Embryonic facial prominence (tissue), 1 donor: ENCODE measurements around the gene BCL2L14.

ENCODE experiments used
- DNase-seq: peaks from one replicate; pipeline ENCODE4 v3.0.0-alpha.2; 2016; ENCODE audit errors: extremely low spot score

Gene BCL2L14, protein sequence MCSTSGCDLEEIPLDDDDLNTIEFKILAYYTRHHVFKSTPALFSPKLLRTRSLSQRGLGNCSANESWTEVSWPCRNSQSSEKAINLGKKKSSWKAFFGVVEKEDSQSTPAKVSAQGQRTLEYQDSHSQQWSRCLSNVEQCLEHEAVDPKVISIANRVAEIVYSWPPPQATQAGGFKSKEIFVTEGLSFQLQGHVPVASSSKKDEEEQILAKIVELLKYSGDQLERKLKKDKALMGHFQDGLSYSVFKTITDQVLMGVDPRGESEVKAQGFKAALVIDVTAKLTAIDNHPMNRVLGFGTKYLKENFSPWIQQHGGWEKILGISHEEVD

DNA sequence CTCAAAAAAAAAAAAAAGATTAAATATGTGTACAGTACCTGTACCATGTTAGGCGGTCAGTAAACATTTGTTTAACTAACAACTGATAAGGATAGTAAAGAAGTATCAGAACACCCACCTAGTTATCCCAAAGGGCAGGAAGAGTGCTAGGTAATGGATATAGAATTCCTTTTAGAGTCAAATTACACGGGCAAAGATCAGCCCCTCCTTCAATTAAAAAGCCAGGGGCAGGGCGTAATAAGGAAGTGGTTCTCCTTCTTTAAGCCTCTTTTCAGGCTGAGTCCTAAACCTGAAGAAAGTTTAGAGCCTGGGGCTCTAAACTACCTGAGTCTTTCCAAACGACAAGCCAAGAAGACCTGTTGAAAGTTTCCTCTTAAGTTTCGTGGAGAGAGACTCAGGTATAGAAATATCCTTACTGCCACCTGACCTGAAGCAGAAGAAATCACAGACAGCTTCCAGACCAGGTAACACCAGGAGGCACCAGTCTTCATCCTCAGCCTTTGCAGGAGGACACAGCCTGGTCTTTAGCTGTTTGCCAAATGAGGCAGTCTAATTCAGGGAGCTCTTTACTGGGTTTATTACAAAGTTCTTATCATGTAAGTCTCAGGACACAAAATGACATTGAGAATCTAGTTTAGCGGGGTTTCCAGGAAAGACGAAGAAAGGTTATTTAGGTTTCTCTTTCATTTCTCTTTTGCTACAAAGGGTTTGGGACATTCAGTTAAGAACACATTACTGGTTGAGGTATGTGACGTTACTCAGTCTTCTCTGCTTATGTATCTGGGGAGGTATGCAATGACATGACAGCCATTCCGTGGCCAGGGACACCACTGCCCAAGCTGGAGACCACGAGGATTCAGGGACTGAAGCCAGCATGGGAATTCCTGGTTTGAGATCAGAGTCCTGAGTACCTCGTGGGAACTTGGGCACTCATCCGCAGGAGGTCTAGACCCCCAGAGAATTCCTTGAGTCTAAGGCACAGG is at the start of gene BCL2L14:
BCL2L14 (plus strand) TSS at position 266 of the 983 bp plus-strand sequence. CDS start 8,367 bp downstream, outside the sequence.
- no peak for DNase-seq

DNA sequence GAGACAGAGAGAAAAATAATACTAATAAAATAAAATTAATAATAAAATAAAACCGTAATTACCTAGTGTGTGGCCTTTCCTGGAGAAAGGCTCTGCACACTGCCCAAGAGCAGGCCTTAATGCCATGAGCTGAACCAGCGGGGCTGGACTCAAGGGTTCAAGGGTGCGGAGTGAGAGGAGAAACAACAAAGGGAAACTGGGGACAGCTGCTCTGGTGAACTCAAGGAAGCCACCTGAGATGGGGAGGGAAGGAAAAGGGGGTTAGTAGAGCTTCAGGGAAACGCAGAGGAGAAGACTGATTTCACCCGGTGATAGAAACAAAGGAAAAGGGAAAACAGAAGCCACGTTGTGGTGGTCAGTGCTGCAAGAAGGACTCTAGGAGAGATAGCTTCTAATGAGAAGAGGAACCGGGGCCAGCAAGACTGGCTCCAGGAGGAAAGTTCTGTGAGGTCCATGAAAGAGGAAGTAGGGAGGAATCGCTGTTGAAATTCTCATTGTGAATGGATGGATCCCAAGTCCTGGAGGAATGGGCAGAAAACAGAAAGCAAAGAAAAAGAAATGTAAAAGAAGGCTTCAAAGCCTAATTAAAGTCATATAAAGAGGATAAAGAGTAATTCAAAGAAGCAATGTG is 48.3 kb upstream of the BCL2L14 start:
- DNase-seq: no peak

DNA sequence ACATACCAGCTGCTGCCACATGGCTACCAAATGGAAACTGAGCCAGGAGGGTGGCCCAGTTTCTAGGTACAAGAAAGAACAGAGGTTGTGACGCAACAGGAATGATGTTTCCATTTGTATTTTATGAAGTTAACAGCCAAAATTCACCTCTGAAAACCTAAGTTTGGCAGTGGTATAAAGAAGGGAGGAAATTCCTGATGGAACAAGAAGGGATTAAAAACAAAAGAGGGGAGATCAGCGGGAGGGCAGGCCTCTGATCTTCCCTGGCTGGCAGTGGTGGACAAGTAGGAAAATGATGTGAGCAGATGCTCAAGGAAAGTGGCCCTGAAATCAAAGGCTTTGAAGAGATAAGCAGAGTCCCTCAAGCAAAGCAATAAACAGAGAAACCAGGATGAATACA is 47.3 kb upstream of the BCL2L14 start:
- no peak for DNase-seq

DNA sequence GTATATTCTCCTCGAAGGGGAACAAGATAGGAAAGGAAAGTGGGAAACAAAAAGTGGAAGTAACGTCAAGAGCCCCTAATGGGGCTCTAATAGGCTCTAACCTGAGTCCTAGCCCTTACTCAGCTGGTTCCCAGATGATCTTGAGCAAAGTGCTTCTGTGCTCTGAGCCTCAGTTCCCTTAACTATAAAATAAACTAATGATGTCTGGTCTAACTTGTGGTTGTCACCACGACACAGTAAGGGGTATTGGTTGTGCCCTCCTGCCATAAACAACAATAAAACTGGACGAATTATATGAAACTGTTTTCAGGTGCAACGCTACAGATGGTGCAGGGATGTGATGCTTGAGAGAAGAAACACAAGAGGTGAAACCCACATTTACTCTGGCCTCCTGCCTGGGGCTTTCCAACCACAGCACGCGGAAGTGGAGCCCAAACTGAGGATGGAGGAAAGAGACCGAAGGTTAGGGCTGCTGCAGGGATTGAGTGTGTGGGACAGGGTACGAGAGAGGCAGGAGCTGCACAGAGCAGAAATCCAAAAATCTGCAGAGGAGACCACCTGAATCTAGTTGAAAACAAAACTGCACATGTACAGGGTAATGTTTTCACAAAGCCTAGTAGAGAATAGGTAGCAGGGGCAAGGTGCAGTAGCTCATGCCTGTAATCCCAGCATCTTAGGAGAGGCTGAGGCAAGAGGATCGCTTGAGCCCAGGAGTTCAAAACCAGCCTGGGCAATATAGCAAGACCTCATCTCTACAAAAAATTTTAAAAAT is 45.6 kb upstream of the BCL2L14 start:
- no peak for DNase-seq

DNA sequence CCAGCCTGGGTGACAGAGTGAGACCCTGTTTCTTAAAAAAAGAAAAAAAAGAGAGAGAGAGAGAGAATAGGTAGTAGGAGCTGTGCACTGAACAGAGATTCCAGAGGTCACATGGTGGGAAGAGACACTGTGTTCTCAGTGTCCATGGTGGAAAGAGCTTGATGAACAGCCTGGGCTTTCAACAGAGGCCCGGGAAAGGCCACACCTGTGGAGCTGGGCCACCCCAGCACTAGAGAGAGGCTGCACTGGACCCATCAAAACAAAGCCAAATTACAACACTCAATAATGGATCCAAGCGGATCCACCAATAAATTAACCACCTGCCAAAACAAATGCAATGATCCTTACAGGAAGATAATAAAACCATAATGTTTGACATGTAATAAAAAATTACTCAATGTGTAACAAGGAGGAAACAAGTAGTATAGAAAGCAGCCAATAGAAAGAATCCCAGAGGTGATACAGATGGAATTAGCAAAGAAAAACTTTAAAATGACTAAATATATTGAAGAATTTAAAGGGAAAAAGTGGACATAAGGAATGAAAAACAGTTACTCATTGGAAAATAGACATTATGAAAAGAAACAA is 44.8 kb upstream of the BCL2L14 start:
- no peak for DNase-seq

DNA sequence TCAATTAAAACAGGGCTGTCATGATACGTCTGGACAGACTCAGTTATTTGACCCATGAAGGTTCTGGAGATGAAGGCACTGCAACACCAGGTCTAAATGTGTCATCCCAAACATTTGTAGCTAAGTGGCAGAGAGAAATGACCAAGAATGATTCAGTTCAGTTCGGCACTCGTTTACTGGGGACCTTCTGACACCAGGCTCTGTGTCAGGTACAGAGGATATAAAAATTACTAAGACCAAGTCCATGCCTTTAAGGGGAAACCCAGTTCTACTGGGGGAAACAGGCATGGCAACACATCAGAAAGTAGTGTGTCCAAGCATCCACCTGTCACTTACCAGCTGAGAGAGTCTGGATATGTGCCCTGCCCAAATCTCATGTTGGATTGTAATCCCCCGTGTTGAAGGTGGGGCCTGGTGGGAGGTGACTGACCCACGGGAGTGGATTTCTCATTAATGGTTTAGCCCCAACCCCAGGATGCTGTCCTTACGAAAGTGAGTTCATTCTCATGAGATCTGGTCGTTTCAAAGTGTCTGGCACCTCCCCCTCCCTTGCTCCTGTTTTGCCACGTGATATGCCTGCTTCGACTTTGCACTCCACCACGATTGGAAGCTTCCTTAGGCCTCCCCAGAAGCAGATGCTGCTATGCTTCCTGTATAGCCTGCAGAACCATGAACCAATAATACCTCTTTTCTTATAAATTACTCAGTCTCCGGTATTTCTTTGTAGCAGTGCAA is 41.9 kb upstream of the BCL2L14 start:
- no peak for DNase-seq

DNA sequence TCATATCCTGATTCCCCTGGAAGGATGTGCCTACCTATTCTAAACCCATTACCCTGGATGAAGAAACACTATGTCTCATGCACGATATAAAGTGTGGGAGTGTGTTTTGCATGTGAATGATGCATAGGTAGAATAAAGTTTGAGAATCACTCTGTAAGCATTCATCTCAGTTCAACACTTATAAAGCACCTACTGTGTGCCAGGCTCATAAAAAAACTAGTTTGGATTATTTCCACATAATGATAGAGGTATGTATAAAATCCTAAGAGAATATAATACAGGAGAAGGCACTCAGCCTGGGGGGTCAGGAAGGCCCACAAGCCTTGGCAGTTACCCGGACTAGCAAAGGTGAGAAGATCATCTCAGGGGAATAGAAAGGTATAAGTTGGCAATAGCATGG is 41.1 kb upstream of the BCL2L14 start:
- no peak for DNase-seq

DNA sequence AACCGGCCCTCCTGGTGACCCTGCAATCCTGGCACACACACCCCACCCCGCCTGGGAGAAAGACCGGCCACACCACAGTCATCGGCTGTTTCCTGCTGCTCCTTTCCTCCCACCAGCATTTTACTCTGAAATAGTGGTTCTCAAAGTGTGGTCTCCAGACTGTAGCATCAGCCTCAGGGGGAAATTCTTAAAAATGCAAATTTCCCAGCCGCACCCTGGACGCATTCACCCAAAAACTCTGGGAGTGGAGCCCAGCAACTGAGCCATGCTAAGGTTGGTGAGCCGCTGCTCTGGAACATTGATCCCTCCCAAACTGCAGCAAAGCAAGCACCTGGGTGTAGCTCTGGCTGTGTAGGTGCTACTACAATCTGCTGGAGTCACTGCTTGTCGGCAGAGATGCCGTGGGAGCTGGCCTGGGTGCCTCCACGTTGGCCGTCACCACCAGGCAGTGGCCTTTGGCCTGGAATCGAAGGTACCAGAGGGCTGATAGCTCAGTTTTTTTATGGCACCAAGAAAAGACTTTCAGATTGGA is 38.4 kb upstream of the BCL2L14 start:
- no peak for DNase-seq

DNA sequence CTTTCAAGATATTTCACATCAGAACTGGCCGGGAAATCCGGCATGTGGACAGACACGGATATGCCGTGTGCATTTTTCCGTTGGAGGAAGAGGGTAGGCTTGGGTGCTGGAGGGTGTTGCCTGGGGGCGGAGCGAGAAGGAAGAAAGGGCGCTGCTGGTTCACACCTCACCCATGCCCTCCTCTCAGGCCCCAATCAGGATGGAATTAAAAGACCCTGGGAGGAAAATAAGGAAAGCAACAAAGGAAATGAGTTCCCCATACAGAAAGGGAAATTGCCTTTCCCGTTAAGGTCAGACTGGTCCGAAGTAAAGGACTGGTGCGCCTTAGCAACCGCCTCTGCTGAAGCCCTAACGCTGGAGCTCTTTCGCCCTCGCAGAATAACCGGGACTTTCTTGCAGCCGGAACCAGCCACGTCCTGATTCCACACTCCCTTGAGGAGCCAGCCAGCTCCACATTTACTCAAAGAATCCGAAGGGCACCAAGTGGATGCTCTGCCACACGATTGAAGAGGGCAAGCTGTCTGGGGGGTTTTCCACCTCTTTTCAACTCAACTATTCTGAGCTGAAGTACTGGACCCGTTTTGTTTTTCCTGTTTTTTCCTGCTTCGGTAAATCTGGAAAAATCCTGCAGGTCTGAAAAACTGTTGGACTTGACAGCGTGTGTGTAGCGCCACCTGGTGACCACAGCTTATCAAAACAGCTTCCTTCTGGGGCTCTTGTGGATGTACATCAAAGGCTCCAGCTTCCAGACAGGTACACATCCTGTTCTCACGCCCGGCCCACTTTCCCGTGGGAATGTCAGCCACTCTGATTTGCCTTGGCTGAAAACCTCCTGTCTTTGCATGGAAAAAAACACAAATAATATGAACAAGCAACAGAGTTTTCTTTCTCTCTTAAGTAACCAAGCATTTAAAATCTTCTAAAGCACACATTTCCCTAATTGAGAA is 37.6 kb upstream of the BCL2L14 start:
- DNase-seq: peak; percentile 79

DNA sequence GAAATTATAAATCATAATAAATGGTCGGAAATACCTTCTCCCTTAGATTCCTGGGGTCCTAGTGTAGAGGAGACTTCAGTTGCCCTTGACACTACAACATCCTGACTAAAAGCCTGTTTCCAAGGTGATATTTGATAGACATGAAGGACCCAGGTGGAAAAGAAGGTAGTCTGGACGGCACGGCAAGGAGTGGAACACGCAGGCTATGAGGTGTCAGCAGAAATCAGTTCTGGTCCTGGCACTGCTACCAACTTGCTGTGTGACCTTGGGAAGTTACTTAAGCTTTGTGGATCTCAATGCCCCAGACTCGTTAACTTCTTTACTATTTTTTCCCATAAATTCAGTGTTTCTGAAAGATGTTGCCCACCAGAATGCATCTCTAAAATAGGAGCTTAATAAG is 36.9 kb upstream of the BCL2L14 start:
- no peak for DNase-seq

DNA sequence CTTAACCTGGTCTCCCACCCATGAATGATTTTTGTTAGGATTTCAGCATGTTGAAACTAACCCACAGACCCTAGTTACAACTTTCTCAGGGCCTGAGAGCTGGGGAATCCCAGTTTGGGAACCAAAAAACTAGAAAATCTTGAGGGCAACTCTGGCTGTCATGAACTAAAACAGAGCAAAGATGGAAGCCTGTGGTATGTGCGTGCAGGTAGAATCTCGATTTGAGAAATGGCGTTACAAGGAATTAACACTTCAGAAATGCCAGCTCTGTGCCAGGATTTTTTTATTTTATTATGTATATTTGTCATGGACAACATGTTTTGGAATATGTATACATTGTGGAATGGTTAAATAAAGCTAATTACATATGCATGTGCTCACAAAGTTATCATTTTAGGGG is 36.4 kb upstream of the BCL2L14 start:
- no peak for DNase-seq

DNA sequence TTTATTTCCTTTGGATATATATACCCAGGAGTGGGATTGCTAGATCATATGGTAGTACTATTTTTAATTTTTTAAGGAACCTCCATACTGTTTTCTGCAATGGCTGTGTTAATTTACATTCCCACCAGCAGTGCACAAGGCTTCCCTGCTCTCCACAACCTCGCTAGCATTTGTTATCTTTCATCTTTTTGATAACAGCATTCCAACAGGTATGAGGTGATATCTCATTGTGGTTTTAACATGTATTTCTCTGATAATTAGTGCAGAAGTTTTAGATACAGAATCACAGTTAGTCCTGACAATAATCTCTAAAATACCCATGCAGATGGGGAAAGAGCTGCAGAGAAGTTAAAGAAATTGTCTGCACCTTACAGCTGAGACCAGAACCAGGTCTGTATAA is 35.5 kb upstream of the BCL2L14 start:
- DNase-seq: no peak

DNA sequence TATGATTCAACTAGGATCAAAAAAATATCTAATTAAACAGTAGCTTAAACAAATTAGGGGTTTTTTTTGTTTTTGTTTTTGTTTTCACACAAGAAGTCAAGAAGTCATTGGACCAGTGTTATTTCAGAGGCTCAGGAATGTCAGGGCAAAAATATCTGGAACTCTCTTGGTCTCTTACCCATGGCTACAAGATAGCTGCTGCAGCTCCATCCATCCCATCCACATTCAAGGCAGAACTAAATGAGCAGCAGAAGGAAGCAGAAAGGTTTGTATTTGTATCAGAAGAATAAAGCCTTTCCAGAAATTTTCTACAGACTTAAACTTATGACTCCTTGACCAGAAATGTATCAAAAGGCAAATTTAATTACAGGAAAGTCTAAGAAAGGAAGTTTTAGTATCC is 33.8 kb upstream of the BCL2L14 start:
- DNase-seq: no peak

DNA sequence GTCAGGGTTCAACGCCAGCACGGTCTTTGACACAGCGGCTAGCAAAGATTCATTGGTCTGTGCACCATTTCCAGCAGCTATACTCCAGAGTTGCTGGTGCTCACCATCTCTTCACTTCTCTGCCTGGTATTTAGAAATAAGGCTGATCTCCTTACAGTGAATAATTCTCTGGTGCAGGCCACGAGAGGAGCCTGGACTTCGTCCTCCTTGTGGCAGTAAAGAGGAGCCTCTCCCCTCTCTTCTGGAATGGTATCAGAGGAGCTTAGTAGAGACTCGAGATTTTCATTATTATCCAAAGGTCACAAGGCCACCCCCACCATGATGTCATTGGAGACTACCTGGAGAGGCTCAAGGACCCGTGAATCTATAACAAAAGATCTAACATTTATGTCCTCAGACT is 30.8 kb upstream of the BCL2L14 start:
- no peak for DNase-seq

DNA sequence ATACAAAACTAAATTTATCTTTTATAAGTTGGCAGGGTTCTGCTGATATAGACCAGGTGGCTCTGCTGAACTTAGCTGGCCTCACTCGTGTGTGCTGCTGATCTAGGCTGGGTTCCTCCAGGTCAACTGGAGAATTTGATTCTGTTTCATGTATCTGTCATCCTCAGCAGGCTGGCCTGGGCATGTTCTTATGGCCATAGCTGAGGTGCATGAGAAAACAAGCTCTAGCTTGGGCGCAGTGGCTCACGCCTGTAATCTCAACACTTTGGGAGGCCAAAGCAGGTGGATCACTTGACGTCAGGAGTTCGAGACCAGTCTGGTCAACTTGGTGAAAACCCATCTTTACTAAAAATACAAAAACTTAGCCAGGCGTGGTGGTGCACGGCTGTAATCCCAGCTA is 24.3 kb upstream of the BCL2L14 start:
- no peak for DNase-seq

DNA sequence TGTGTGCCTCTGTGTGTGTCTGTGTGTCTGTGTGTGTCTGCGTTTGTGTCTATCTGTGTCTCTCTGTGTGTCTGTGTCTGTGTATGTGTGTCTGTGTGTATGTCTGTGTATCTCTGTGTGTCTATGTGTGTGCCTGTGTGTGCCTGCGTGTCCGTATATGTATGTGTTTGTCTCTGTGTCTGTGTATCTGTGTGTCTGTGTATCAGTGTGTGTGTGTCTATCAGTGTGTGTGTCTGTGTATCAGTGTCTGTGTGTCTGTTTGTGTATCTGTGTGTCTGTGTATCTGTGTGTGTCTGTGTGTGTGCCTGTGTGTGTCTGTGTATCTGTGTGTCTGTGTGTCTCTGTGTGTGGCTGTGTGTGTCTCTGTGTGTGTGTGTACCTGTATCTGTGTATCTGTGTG is 23.1 kb upstream of the BCL2L14 start:
- DNase-seq: no peak

DNA sequence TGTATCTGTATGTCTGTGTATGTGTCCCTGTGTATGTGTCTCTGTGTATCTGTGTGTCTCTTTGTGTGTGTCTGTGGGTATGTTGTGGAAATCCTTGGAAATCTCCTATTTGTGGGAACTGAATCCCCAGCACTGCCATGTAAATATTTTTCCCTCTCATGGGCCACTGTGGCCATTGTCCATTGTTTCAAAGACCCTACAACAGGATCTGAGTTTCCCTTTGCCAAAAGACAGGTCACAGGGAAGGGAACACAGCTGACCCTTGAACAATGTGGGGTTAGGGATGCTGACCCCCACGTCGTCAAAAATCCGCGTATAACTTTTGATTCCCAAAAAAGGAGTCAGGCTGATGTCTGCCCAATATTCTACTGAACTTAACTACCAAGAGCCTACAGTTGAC is 22.5 kb upstream of the BCL2L14 start:
- DNase-seq: no peak

DNA sequence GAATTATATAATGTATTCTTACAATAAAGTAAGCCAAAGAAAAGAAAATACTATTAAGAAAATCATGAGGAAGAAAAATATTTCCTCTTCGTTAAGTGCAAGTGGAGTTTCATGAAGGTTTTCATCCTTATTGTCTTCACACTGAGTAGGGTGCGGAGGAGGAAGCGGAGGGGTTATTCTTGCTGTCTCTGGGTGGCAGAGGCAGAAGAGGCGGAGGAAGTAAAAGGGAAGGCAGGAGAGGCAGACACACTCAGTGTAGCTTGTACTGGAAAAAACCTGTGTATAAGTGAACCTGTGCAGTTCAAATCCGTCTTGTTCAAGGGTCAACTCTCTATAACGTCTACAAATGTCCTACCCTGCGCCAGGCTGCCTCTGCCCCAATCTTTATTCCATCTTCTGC is 22.0 kb upstream of the BCL2L14 start:
- no peak for DNase-seq

DNA sequence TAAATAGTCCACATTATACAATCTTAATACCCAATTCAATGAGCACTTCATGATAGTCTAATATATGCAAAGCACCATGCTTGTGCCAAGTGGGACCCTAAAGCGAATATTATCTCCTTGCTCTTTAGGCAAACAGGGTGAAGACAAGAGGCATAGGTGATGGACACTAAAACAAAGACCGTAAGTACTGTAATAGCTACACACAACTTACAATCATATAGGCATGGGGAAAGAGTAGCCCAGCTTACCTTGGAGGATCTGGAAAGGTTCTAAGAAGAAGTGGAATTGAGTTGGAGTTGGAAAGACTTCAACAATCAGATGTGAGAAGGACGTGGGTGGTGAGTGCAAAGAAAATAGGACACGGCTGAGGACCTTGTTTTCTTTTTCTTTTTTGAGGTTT is 19.1 kb upstream of the BCL2L14 start:
- no peak for DNase-seq
